ENCODE results near the gene HCRTR1. TPM values are rescaled to one million over a fixed set of nuclear protein-coding genes. Genes with fewer than 3 reads are reported as not detected.

HCRTR1 gene
- total RNA-seq, 1 donor from 2014 or later: 0.73 TPM

- no peak overlapping the region for H3K27ac Mint-ChIP-seq (ENCODE audit: unreplicated experiment)
- no peak for DNase-seq (ENCODE audit: extremely low spot score, unreplicated experiment)
- no peaks in the 10 kb centered on the region for H3K36me3 Mint-ChIP-seq (ENCODE audit: unreplicated experiment)
- H3K9me3 Mint-ChIP-seq (ENCODE audit: unreplicated experiment): no peaks in the 10 kb centered on the region
- H3K27me3 Mint-ChIP-seq (ENCODE audit: unreplicated experiment): no peaks in the 10 kb centered on the region
- peaks cover 29% of the 10 kb centered on the region for H3K4me1 Mint-ChIP-seq (ENCODE audit: unreplicated experiment)
- H3K4me3 Mint-ChIP-seq (ENCODE audit: unreplicated experiment): no peak overlapping the region
- TF ChIP-seq CTCF (IDR thresholded peaks at IDR 0.05): no peak
Measured at GRCh38 chr1:31648641-31649357, 31.3 kb downstream of the HCRTR1 start.

GRCh38 chr1:31650161-31651088 is 32.9 kb downstream of the HCRTR1 start:
- no peaks in the 10 kb centered on the region for H3K9me3 Mint-ChIP-seq (ENCODE audit: unreplicated experiment)
- H3K4me1 Mint-ChIP-seq (ENCODE audit: unreplicated experiment): peaks cover 21% of the 10 kb centered on the region
- TF ChIP-seq CTCF (IDR thresholded peaks at IDR 0.05): no peak
- H3K27me3 Mint-ChIP-seq (ENCODE audit: unreplicated experiment): no peaks in the 10 kb centered on the region
- H3K27ac Mint-ChIP-seq (ENCODE audit: unreplicated experiment): no peak overlapping the region
- H3K36me3 Mint-ChIP-seq (ENCODE audit: unreplicated experiment): no peaks in the 10 kb centered on the region
- no peak overlapping the region for H3K4me3 Mint-ChIP-seq (ENCODE audit: unreplicated experiment)
- no peak for DNase-seq (ENCODE audit: extremely low spot score, unreplicated experiment)

- peaks cover 15% of the 10 kb centered on the region for H3K4me1 Mint-ChIP-seq (ENCODE audit: unreplicated experiment)
- peaks cover 3% of the 10 kb centered on the region for H3K36me3 Mint-ChIP-seq (ENCODE audit: unreplicated experiment)
- H3K27me3 Mint-ChIP-seq (ENCODE audit: unreplicated experiment): no peaks in the 10 kb centered on the region
Measured at GRCh38 chr1:31651089-31651420, 33.6 kb downstream of the HCRTR1 start.

GRCh38 chr1:31651766-31652165 is 34.3 kb downstream of the HCRTR1 start:
- Mint-ChIP-seq H3K27me3 (ENCODE audit: unreplicated experiment) (no peaks in the 10 kb centered on the region), H3K4me1 (ENCODE audit: unreplicated experiment) (peaks cover 11% of the 10 kb centered on the region), H3K27ac (ENCODE audit: unreplicated experiment) (no peak overlapping the region), H3K4me3 (ENCODE audit: unreplicated experiment) (no peak overlapping the region), H3K36me3 (ENCODE audit: unreplicated experiment) (peaks cover 5% of the 10 kb centered on the region), H3K9me3 (ENCODE audit: unreplicated experiment) (no peaks in the 10 kb centered on the region)
- no peak for DNase-seq (ENCODE audit: extremely low spot score, unreplicated experiment)
- TF ChIP-seq CTCF (IDR thresholded peaks at IDR 0.05): no peak

More at GRCh38 chr1:31651089-31651420, 33.6 kb downstream of the HCRTR1 start:
- Mint-ChIP-seq H3K27ac (ENCODE audit: unreplicated experiment) (no peak overlapping the region), H3K4me3 (ENCODE audit: unreplicated experiment) (no peak overlapping the region), H3K9me3 (ENCODE audit: unreplicated experiment) (no peaks in the 10 kb centered on the region)
- no peak for DNase-seq (ENCODE audit: extremely low spot score, unreplicated experiment)
- TF ChIP-seq CTCF (IDR thresholded peaks at IDR 0.05): no peak

GRCh38 chr1:31652891-31653499 is 35.5 kb downstream of the HCRTR1 start:
- Mint-ChIP-seq H3K4me1 (ENCODE audit: unreplicated experiment) (peaks cover 5% of the 10 kb centered on the region), H3K27ac (ENCODE audit: unreplicated experiment) (no peak overlapping the region), H3K9me3 (ENCODE audit: unreplicated experiment) (no peaks in the 10 kb centered on the region)

More at GRCh38 chr1:31652891-31653499, 35.5 kb downstream of the HCRTR1 start:
- no peak for TF ChIP-seq CTCF (IDR thresholded peaks at IDR 0.05)
- peaks cover 6% of the 10 kb centered on the region for H3K36me3 Mint-ChIP-seq (ENCODE audit: unreplicated experiment)
- no peaks in the 10 kb centered on the region for H3K27me3 Mint-ChIP-seq (ENCODE audit: unreplicated experiment)
- no peak overlapping the region for H3K4me3 Mint-ChIP-seq (ENCODE audit: unreplicated experiment)
- no peak for DNase-seq (ENCODE audit: extremely low spot score, unreplicated experiment)
